Measurements from ENCODE around the gene TIAM2. TPM values are rescaled to one million over a fixed set of nuclear protein-coding genes. Genes with fewer than 3 reads are reported as not detected.
"Not testable (repeated sequence)": the region's sequence is repeated elsewhere in the genome, so short reads cannot be mapped to it uniquely, and the experiment has no call there.

Gene TIAM2
- polyA plus RNA-seq, 1 experiment = 12.6 TPM

GRCh38 chr6:155212616-155213380 lies 217.7 kb downstream of the TIAM2 start:
- no peaks in the 10 kb centered on the region for H3K27me3 ChIP-seq (ENCODE audit: control insufficient read depth, insufficient read depth, low read length)
- H3K9me3 ChIP-seq (ENCODE audit: control insufficient read depth, insufficient read depth, low read length) = no peaks in the 10 kb centered on the region
- TF ChIP-seq CTCF (IDR thresholded peaks at IDR 0.05; ENCODE audit: low read depth, low read length) = no peak
- H3K27ac ChIP-seq (ENCODE audit: low read depth, low read length) = no peak overlapping the region
- ChIA-PET CTCF (no interaction called here), POLR2A (no interaction called here)
- no peak overlapping the region for H3K4me3 ChIP-seq (ENCODE audit: low read depth, low read length)
- no peak for DNase-seq (ENCODE audit: low read depth, low spot score)

GRCh38 chr6:155213611-155214372 lies 218.7 kb downstream of the TIAM2 start:
- CTCF ChIA-PET = no interaction called here
- Histone ChIP-seq H3K4me3 (ENCODE audit: low read depth, low read length) (no peak overlapping the region), H3K9me3 (ENCODE audit: control insufficient read depth, insufficient read depth, low read length) (no peaks in the 10 kb centered on the region), H3K27ac (ENCODE audit: low read depth, low read length) (no peak overlapping the region), H3K27me3 (ENCODE audit: control insufficient read depth, insufficient read depth, low read length) (no peaks in the 10 kb centered on the region)
- TF ChIP-seq CTCF (IDR thresholded peaks at IDR 0.05; ENCODE audit: low read depth, low read length) = no peak
- POLR2A ChIA-PET = no interaction called here
- DNase-seq (ENCODE audit: low read depth, low spot score) = no peak

- Histone ChIP-seq H3K4me3 (ENCODE audit: low read depth, low read length) (no peak overlapping the region), H3K27me3 (ENCODE audit: control insufficient read depth, insufficient read depth, low read length) (no peaks in the 10 kb centered on the region), H3K9me3 (ENCODE audit: control insufficient read depth, insufficient read depth, low read length) (no peaks in the 10 kb centered on the region), H3K27ac (ENCODE audit: low read depth, low read length) (no peak overlapping the region)
- POLR2A ChIA-PET = no interaction called here
- CTCF ChIA-PET = no interaction called here
- no peak for DNase-seq (ENCODE audit: low read depth, low spot score)
- no peak for TF ChIP-seq CTCF (IDR thresholded peaks at IDR 0.05; ENCODE audit: low read depth, low read length)
Observed at GRCh38 chr6:155215906-155216305, 220.8 kb downstream of the TIAM2 start.

GRCh38 chr6:155216312-155217046 lies 221.4 kb downstream of the TIAM2 start:
- H3K4me3 ChIP-seq (ENCODE audit: low read depth, low read length) = no peak overlapping the region
- H3K9me3 ChIP-seq (ENCODE audit: control insufficient read depth, insufficient read depth, low read length) = no peaks in the 10 kb centered on the region
- ChIA-PET CTCF (interaction anchor here (1.3 kb wide), 1 partner anchor 348 kb away, joined by 3 read pairs; no protein-coding TSS in a partner anchor), POLR2A (no interaction called here)
- H3K27me3 ChIP-seq (ENCODE audit: control insufficient read depth, insufficient read depth, low read length) = no peaks in the 10 kb centered on the region
- DNase-seq (ENCODE audit: low read depth, low spot score) = no peak
- TF ChIP-seq CTCF (IDR thresholded peaks at IDR 0.05; ENCODE audit: low read depth, low read length) = no peak
- no peak overlapping the region for H3K27ac ChIP-seq (ENCODE audit: low read depth, low read length)

GRCh38 chr6:155218711-155219110 lies 223.6 kb downstream of the TIAM2 start:
- H3K9me3 ChIP-seq (ENCODE audit: control insufficient read depth, insufficient read depth, low read length); H3K4me3 ChIP-seq (ENCODE audit: low read depth, low read length); CTCF ChIA-PET; H3K27me3 ChIP-seq (ENCODE audit: control insufficient read depth, insufficient read depth, low read length); DNase-seq (ENCODE audit: low read depth, low spot score); H3K27ac ChIP-seq (ENCODE audit: low read depth, low read length); POLR2A ChIA-PET: not testable (repeated sequence)
